A673 (cell line): Measurements from ENCODE around the gene RPF1. TPM values are rescaled to one million over a fixed set of nuclear protein-coding genes. Genes with fewer than 3 reads are reported as not detected.
"Not testable (repeated sequence)": the region's sequence is repeated elsewhere in the genome, so short reads cannot be mapped to it uniquely, and the experiment has no call there.

Source experiments
- BruUV-seq: library from RNA; stranded (reverse); fragments of 400-500 nt; replicated peaks from 2 replicates; lab custom pipeline; 2021; lab: Mats Ljungman, UMichigan
- CTCF ChIA-PET: fragments of 300-600 bp; sonication (Branson Sonifier 250); formaldehyde crosslinking; loops from one replicate; lab custom pipeline; 2022; ENCODE audit warnings: antibody characterized with exemption; lab: Charles Lee
- POLR2A ChIA-PET: fragments of 300-600 bp; sonication (Branson Sonifier 250); formaldehyde crosslinking; loops from one replicate; lab custom pipeline; 2022; ENCODE audit warnings: antibody characterized with exemption; ENCODE audit not compliant: low non-redundant PET; lab: Charles Lee
- DNase-seq: peaks from one replicate; pipeline ENCODE4 v3.0.0-alpha.2; 2015; ENCODE audit warnings: low spot score
- H3K27ac ChIP-seq: fragments of 200-600 bp; sonication (generic); 2 replicates; pipeline ENCODE4 v1.5.1; 2016; ENCODE audit warnings: mixed run types, low read depth, mild to moderate bottlenecking, mixed read lengths, antibody characterized with exemption, low read length; ENCODE audit not compliant: poor library complexity, severe bottlenecking
- H3K27me3 ChIP-seq: fragments of 200-600 bp; sonication (generic); replicated peaks from 2 replicates; pipeline ENCODE4 v1.6.1; 2017; ENCODE audit warnings: mixed run types, low read depth, mild to moderate bottlenecking, mixed read lengths, antibody characterized with exemption, low read length; ENCODE audit not compliant: insufficient read depth, poor library complexity
- H3K36me3 ChIP-seq: fragments of 200-600 bp; sonication (generic); 2 replicates; pipeline ENCODE4 v1.6.1; 2016; ENCODE audit warnings: mixed run types, mild to moderate bottlenecking, mixed read lengths, antibody characterized with exemption, low read length; ENCODE audit not compliant: insufficient read depth, poor library complexity, severe bottlenecking
- H3K4me1 ChIP-seq: fragments of 200-600 bp; sonication (generic); 2 replicates; pipeline ENCODE4 v1.6.1; 2017; ENCODE audit warnings: mixed run types, mild to moderate bottlenecking, mixed read lengths, antibody characterized with exemption, low read length; ENCODE audit not compliant: insufficient read depth, poor library complexity, severe bottlenecking
- H3K4me3 ChIP-seq: fragments of 200-600 bp; sonication (generic); 2 replicates; pipeline ENCODE4 v1.5.1; 2016; ENCODE audit warnings: low read depth, mixed run types, mild to moderate bottlenecking, mixed read lengths, low read length; ENCODE audit not compliant: poor library complexity, severe bottlenecking
- H3K9me3 ChIP-seq: fragments of 200-600 bp; sonication (generic); 2 replicates; pipeline ENCODE4 v1.6.1; 2016; ENCODE audit warnings: mixed run types, low read depth, mild to moderate bottlenecking, mixed read lengths, antibody characterized with exemption, low read length; ENCODE audit not compliant: poor library complexity, severe bottlenecking
- EZH2 ChIP-seq: fragments of 200-600 bp; sonication (generic); IDR thresholded peaks from 2 replicates; pipeline ENCODE4 v1.6.1; 2017; ENCODE audit warnings: borderline replicate concordance, low read depth, mild to moderate bottlenecking, mixed read lengths, antibody characterized with exemption, low read length; ENCODE audit not compliant: poor library complexity, severe bottlenecking
- intact Hi-C: fragments of 100-400 bp; cut with micrococcal nuclease; formaldehyde crosslinking; loops from one replicate; pipeline ENCODE4 v1.10.0; 2022; ENCODE audit not compliant: unreplicated experiment
- total RNA-seq: library from RNA; stranded (reverse); gene quantifications from 2 replicates; pipeline ENCODE4 v1.2.3, GENCODE V29; 2021
- TF ChIP-seq, protein P1 (sequence below): fragments of 300-800, 200-600 bp; sonication (generic); conservative IDR thresholded peaks from 2 replicates; pipeline ENCODE4 v1.5.1; 2017; ENCODE audit warnings: low read depth, mild to moderate bottlenecking, antibody characterized with exemption, low read length, moderate library complexity, mixed read lengths

The RPF1 gene
- total RNA-seq, 1 experiment from 2014 or later, result 56.7 TPM

DNA sequence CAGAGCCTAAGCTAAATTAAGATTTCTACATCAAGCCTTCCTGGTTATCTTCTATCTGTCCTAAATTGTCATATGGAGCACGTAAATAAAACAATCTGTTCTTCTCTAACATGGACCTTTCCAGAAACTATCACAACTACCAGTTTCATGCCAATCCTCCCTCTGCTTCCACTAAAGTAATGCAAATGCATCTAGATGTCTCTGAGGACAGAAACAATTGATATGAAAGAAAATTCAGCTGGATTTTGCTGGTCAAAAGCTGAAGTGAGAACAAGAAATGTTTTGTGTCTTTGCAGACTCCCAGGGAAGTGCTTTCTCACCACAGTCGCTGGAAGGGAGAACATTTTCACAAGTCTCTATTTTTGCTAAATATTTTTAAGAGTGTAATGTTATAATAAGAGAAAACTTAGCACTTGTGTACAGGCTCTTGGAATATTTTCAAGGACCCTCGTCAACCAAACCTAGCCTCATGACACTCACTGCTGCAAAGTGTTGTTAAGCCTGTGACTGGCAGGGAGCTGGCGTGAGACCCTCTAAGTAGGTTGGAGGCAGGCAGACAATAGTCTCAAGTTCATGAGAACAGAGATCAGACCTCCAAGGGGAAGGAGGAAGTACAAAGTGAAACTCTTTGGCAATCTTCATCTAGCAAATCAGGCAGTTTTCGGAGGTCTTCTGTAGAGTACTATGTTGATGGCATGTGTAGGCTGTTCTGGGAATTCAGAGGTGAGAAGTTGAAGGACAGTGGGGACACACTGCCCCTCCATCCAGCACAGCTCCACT lies 42.0 kb upstream of the RPF1 start:
- H3K27ac ChIP-seq, result no peak overlapping the region
- BruUV-seq, result no TSS peak
- no peak for DNase-seq
- H3K4me1 ChIP-seq, result no peaks in the 10 kb centered on the region
- H3K9me3 ChIP-seq, result no peaks in the 10 kb centered on the region
- intact Hi-C loops, result no loop called here
- TF ChIP-seq EZH2, result no peak
- TF ChIP-seq, protein P1, sequence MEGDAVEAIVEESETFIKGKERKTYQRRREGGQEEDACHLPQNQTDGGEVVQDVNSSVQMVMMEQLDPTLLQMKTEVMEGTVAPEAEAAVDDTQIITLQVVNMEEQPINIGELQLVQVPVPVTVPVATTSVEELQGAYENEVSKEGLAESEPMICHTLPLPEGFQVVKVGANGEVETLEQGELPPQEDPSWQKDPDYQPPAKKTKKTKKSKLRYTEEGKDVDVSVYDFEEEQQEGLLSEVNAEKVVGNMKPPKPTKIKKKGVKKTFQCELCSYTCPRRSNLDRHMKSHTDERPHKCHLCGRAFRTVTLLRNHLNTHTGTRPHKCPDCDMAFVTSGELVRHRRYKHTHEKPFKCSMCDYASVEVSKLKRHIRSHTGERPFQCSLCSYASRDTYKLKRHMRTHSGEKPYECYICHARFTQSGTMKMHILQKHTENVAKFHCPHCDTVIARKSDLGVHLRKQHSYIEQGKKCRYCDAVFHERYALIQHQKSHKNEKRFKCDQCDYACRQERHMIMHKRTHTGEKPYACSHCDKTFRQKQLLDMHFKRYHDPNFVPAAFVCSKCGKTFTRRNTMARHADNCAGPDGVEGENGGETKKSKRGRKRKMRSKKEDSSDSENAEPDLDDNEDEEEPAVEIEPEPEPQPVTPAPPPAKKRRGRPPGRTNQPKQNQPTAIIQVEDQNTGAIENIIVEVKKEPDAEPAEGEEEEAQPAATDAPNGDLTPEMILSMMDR, result no peak
- no peak overlapping the region for H3K4me3 ChIP-seq
- CTCF ChIA-PET, result no interaction called here
- no peaks in the 10 kb centered on the region for H3K36me3 ChIP-seq
- POLR2A ChIA-PET, result no interaction called here
- H3K27me3 ChIP-seq, result no peaks in the 10 kb centered on the region

DNA sequence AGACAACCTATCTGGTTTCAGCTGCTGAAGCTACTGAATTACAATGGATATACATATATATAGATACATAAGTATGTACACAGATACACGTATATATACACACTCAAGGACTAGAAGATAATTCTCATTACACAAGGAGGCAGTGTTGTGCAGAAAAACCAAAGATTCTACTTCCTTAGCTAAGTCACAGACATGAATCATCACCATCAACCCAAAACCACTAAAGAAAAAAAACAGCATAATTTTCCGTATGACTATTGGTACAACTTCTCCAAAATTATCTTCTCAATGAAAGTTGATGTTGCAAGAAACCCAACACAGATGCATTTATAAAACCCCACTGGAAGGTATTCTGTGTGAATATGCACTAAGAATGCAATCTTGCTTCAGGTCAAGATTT lies 36.8 kb upstream of the RPF1 start:
- H3K27ac ChIP-seq, result no peak overlapping the region
- no peaks in the 10 kb centered on the region for H3K9me3 ChIP-seq
- no peak overlapping the region for H3K4me3 ChIP-seq
- peak; percentile 77 for DNase-seq
- no peaks in the 10 kb centered on the region for H3K4me1 ChIP-seq
- POLR2A ChIA-PET, result no interaction called here
- no TSS peak for BruUV-seq
- no peaks in the 10 kb centered on the region for H3K36me3 ChIP-seq
- intact Hi-C loops, result loop anchor here (1.0 to 10.0 kb wide), 5 partner anchors 103 to 493 kb away; no protein-coding TSS in a partner anchor
- CTCF ChIA-PET, result interaction anchor here (0.6 to 1.1 kb wide), 4 partner anchors 178 to 330 kb away, joined by 3 to 9 read pairs (median 4); no protein-coding TSS in a partner anchor
- no peak for TF ChIP-seq EZH2
- TF ChIP-seq, protein P1, result peak; percentile 63
- H3K27me3 ChIP-seq, result no peaks in the 10 kb centered on the region

DNA sequence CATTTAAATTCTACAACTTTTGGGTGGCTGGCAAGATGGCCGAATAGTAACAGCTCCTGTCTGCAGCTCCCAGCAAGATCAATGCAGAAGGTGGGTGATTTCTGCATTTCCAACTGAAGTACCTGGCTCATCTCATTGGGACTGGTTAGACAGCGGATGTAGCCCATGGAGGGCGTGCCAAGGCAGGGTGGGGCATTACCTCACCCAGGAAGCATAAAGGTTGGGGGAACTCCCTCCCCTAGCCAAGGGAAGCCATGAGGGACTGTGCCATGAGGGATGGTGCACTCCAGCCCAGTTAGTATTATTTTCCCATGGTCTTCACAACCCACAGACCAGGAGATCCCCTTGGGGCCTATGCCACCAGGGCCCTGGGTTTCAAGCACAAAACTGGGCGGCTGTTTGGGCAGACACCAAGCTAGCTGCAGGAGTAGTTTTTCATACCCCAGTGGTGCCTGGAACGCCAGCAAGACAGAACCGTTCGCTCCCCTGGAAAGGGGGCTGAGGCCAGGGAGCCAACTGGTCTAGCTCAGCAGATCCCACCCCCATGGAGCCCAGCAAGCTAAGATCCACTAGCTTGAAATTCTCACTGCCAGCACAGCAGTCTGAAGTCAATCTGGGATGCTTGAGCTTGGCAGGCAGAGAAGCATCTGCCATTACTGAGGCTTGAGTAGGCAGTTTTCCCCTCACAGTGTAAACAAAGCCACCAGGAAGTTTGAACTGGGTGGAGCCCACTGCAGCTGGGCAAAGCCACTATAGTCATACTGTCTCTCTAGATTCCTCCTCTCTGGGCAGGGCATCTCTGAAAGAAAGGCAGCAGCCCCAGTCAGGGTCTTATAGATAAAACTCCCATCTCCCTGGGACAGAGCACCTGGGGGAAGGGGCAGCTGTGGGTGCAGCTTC lies 36.1 kb upstream of the RPF1 start:
- intact Hi-C loops, result loop anchor here (1.0 to 10.0 kb wide), 5 partner anchors 102 to 492 kb away; no protein-coding TSS in a partner anchor
- H3K36me3 ChIP-seq, H3K4me3 ChIP-seq, H3K27me3 ChIP-seq, H3K9me3 ChIP-seq, DNase-seq, H3K4me1 ChIP-seq, BruUV-seq, POLR2A ChIA-PET, H3K27ac ChIP-seq: not testable (repeated sequence)
- CTCF ChIA-PET, result interaction anchor here (0.6 to 1.1 kb wide), 3 partner anchors 178 to 311 kb away, joined by 3 to 9 read pairs (median 5); no protein-coding TSS in a partner anchor

DNA sequence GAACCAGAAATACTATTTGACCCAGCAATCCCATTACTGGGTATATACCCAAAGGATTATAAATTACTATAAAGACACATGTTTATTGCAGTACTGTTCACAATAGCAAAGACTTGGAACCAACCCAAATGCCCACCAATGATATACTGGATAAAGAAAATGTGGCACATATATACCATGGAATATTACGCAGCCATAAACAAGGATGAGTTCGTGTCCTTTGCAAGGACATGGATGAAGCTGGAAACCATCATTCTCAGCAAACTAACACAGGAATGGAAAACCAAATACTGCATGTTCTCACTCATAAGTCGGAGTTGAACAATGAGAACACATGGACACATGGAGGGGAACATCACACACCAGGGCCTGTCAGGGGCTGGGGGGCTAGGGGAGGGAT lies 30.4 kb upstream of the RPF1 start:
- DNase-seq, H3K4me1 ChIP-seq, H3K4me3 ChIP-seq, BruUV-seq, H3K9me3 ChIP-seq, H3K36me3 ChIP-seq, H3K27me3 ChIP-seq, POLR2A ChIA-PET, CTCF ChIA-PET, H3K27ac ChIP-seq: not testable (repeated sequence)
- intact Hi-C loops, result loop anchor here (10.0 kb wide), 2 partner anchors 96 to 486 kb away; no protein-coding TSS in a partner anchor
